Lower leg skin (tissue), 4 donors: ENCODE results near the gene PRDX5. TPM values are rescaled to one million over a fixed set of nuclear protein-coding genes. Genes with fewer than 3 reads are reported as not detected.

Source experiments
- DNase-seq, 2 donors: peaks; one replicate each; pipeline ENCODE4 v3.0.0-alpha.2; 2019; ENCODE audit warnings: low spot score in 2 of 2
- H3K4me3 ChIP-seq: fragments of 200-600 bp; sonication (generic); 2 replicates; pipeline ENCODE4 v1.5.1; 2017; ENCODE audit warnings: mild to moderate bottlenecking, low read depth; ENCODE audit not compliant: poor library complexity, severe bottlenecking
- POLR2A ChIP-seq, 2 donors: fragments of 450-650 bp; IDR thresholded peaks; one replicate each; pipeline ENCODE4 v1.6.1; 2016 to 2017; ENCODE audit warnings: antibody characterized with exemption in 2 of 2, mild to moderate bottlenecking in 1 of 2, moderate library complexity in 1 of 2
- WGBS, 2 donors: methylation state at CpG; one replicate each; pipeline ENCODE4 v1.1.5; 2018; 5-methylcytosine and 5-hydroxymethylcytosine counted together
- intact Hi-C: fragments of 100-400 bp; cut with DNase I; formaldehyde crosslinking; loops from one replicate; pipeline ENCODE4 v1.15.0; 2023; ENCODE audit warnings: low total_unique reads
- total RNA-seq, 4 donors: library from RNA; depleted of rRNA; stranded (reverse); fragments of >200 nt; gene quantifications; one replicate each; pipeline ENCODE4 v1.1.0, GENCODE V29; 2016
- TF ChIP-seq, protein P1 (sequence below), 3 donors: fragments of 450-650 bp; IDR thresholded peaks; one replicate each; pipeline ENCODE4 v1.5.1; 2016; ENCODE audit warnings: antibody characterized with exemption in 3 of 3, mild to moderate bottlenecking in 3 of 3, moderate library complexity in 2 of 3

The PRDX5 gene
- total RNA-seq, 4 donors from 2014 or later = 170 to 284 (median 215) TPM

DNA sequence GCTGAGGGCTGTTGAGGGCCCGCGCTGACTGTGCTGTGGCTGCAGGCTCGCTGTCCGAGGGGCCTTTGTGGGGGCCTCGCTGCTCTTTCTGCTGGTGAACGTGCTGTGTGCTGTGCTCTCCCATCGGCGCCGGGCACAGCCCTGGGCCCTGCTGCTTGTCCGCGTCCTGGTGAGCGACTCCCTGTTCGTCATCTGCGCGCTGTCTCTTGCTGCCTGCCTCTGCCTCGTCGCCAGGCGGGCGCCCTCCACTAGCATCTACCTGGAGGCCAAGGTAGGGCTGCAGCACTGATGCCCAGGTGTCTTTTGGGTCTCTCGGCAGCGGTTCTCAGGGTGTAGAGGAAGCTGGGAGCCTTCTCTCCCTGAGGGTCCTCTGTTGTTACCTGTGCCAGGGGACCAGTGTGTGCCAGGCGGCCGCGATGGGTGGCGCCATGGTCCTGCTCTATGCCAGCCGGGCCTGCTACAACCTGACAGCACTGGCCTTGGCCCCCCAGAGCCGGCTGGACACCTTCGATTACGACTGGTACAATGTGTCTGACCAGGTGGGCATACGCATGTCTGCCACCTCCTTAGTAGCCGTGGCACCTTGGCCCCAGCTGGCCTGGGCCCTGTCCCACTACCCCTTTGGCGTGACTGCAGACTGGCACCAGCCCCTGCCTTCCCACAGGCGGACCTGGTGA lies 30.1 kb upstream of the PRDX5 start:
- WGBS, 2 donors = 93 to 95% methylated on average over 26 to 31 of the region's 33 CpGs
- intact Hi-C loops = no loop called here
- DNase-seq = no peak
- no peak overlapping the region for H3K4me3 ChIP-seq
- TF ChIP-seq, protein P1, sequence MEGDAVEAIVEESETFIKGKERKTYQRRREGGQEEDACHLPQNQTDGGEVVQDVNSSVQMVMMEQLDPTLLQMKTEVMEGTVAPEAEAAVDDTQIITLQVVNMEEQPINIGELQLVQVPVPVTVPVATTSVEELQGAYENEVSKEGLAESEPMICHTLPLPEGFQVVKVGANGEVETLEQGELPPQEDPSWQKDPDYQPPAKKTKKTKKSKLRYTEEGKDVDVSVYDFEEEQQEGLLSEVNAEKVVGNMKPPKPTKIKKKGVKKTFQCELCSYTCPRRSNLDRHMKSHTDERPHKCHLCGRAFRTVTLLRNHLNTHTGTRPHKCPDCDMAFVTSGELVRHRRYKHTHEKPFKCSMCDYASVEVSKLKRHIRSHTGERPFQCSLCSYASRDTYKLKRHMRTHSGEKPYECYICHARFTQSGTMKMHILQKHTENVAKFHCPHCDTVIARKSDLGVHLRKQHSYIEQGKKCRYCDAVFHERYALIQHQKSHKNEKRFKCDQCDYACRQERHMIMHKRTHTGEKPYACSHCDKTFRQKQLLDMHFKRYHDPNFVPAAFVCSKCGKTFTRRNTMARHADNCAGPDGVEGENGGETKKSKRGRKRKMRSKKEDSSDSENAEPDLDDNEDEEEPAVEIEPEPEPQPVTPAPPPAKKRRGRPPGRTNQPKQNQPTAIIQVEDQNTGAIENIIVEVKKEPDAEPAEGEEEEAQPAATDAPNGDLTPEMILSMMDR (IDR thresholded peaks at IDR 0.05) = no peak
- no peak for TF ChIP-seq POLR2A (IDR thresholded peaks at IDR 0.05)

DNA sequence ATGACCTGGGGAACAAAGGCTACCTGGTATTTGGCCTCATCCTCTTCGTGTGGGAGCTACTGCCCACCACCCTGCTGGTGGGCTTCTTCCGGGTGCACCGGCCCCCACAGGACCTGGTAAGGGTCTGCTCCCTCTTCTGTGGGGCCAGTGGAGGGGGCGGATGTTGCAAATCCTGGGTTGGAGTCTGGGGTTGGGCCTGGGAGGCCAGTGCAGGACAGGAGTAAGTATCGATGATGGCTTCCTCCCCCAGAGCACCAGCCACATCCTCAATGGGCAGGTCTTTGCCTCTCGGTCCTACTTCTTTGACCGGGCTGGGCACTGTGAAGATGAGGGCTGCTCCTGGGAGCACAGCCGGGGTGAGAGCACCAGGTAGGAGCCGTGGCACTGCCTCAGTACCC lies 29.6 kb upstream of the PRDX5 start:
- intact Hi-C loops = no loop called here
- no peak for TF ChIP-seq POLR2A (IDR thresholded peaks at IDR 0.05)
- TF ChIP-seq, protein P1 (IDR thresholded peaks at IDR 0.05) = no peak
- no peak overlapping the region for H3K4me3 ChIP-seq
- 92 to 94% methylated on average over 9 of the region's 9 CpGs for WGBS, 2 donors
- no peak for DNase-seq

DNA sequence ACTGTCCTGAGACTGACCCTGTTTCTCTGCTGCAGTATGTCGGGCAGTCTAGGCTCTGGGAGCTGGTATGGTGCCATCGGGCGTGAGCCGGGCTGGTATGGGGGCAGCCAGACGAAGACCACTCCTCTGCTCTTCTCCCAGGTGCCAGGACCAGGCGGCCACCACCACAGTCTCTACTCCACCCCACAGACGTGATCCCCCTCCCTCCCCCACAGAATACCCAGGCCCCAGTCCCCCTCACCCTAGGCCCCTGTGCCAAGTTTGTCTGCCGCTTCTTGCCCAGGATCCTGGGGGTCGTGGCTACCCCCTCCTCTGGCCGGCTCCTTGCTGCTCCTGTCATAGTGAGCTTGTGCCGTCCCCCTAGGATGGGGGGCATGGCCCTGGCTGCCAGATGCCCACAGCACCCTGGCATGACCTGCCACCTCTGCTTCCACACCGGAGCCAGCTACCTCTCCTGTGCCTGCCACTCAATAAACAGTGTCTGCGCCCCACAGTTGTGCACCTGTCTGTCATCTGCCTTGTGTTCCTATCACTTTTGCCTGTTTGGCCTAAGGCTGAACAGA lies 28.8 kb upstream of the PRDX5 start:
- intact Hi-C loops = no loop called here
- 89 to 90% methylated on average over 13 of the region's 13 CpGs for WGBS, 2 donors
- no peak for DNase-seq
- H3K4me3 ChIP-seq = no peak overlapping the region
- TF ChIP-seq POLR2A (IDR thresholded peaks at IDR 0.05) = no peak
- TF ChIP-seq, protein P1 (IDR thresholded peaks at IDR 0.05) = no peak

DNA sequence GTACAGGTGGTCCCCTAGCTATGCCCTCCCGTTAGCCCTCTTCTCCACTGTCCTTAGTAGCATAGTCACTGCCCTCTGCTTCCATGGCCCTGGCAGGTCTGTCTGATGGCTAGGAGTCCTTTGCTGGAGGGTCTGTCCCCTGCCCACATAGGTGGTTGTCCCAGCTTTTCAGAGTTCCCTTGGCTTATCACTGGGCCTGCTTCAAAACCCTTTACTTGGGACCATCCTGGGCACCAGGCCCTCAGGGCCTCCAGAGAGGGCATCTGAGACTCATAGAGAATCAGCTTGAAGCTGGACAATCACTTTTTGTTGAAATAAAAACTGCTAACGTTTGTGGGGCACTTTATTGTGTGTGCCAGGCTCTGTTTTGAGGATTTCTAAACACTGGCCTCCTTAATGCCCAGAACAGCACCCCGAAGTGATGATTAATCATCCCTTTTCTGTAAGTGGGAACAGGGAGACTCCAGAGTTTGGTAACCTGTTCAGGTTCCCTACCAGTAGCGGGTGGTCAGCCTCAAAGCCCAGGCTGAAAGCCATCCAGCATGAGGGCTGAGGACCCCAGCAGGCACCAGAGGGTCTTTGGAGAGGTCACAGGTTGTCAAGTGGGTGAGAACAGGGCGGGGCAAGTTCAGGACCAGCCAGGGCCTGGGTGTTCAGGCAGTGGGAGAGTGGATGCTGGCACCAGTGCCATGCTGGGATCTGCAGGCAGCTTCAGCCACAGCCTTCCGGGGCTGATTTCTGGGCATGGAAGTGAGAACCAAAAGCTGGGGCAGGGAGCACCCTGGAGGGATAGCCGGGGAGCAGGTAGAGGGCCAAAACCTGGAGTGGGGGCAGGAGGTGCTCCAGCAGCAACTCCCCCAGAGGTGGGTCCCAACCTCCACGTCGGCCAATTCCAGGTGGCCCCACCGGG lies 27.3 kb upstream of the PRDX5 start:
- TF ChIP-seq, protein P1 (IDR thresholded peaks at IDR 0.05) = no peak
- no peak for TF ChIP-seq POLR2A (IDR thresholded peaks at IDR 0.05)
- DNase-seq = no peak
- H3K4me3 ChIP-seq = no peak overlapping the region
- WGBS, 2 donors = 51 to 58% methylated on average over 9 to 10 of the region's 10 CpGs
- intact Hi-C loops = no loop called here

DNA sequence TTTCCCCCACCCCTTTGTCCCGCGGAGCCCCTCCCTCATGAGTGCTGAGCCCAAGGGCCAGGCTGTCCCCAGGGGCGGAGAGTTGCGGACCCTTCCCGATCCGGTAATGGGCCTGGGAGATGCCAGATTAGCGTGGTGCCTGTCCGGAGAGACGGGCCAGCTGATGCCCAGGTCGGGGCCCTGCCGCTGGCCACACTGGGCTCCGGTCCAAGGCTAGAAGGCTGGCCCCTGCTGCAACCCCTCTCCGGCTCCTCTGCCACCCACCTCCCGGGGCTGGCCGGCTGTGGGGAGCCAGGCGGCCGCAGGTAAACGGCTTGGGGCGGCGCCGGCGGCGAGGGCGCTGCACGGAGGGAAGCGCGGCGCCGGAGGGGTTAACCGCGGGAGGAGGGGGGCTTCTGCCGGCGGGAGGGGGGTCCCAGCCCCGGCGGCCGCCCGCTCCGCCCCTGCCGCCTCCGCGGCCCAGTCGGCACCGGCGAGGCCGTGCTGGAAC lies 26.6 kb upstream of the PRDX5 start, which contains the start of gene KCNK4:
KCNK4 (plus strand) TSS at position 41 of the 490 bp plus-strand sequence. CDS start 1,717 bp downstream, outside the sequence.
- H3K4me3 ChIP-seq = no peak within 1 kb of the TSS
- 16% methylated on average over 16 of the region's 45 CpGs; no CpG with 5 or more reads in 1 of the 2 donors for WGBS, 2 donors
- intact Hi-C loops = no loop called here
- DNase-seq = no peak
- TF ChIP-seq POLR2A (IDR thresholded peaks at IDR 0.05) = no peak
- TF ChIP-seq, protein P1 (IDR thresholded peaks at IDR 0.05) = no peak
